OCI-LY1 (cell line): Measurements from ENCODE around the gene WNT9A.

Experiments
- H2AFZ ChIP-seq: fragments of 200-600 bp; sonication (generic), shearing (Covaris generic); 2 replicates; pipeline ENCODE4 v1.6.0; 2014; ENCODE audit warnings: antibody characterized with exemption, mild to moderate bottlenecking, low read length
- H3F3A ChIP-seq: fragments of 200-600 bp; sonication (generic), shearing (Covaris generic); 2 replicates; pipeline ENCODE4 v1.6.0; 2014; ENCODE audit warnings: mild to moderate bottlenecking, antibody characterized with exemption, low read length, moderate library complexity; ENCODE audit not compliant: insufficient read depth
- H3K27ac ChIP-seq: fragments of 200-600 bp; sonication (generic); 2 replicates; pipeline ENCODE4 v1.5.1; 2014; ENCODE audit warnings: low read length, mixed run types, mild to moderate bottlenecking, low read depth; ENCODE audit not compliant: poor library complexity, severe bottlenecking
- H3K27me3 ChIP-seq: fragments of 200-600 bp; sonication (generic); 2 replicates; pipeline ENCODE4 v1.6.0; 2014; ENCODE audit warnings: antibody characterized with exemption, mild to moderate bottlenecking, low read length, moderate library complexity; ENCODE audit not compliant: insufficient read depth
- H3K36me3 ChIP-seq: fragments of 200-600 bp; sonication (generic); 2 replicates; pipeline ENCODE4 v1.6.1; 2014; ENCODE audit warnings: mild to moderate bottlenecking, antibody characterized with exemption, low read length, moderate library complexity, mixed read lengths; ENCODE audit not compliant: insufficient read depth
- H3K4me1 ChIP-seq: fragments of 200-600 bp; sonication (generic); 2 replicates; pipeline ENCODE4 v1.5.1; 2014; ENCODE audit warnings: mild to moderate bottlenecking, low read length, moderate library complexity; ENCODE audit not compliant: insufficient read depth, severe bottlenecking
- H3K4me2 ChIP-seq: fragments of 200-600 bp; sonication (generic), shearing (Covaris generic); 2 replicates; pipeline ENCODE4 v1.6.1; 2014; ENCODE audit warnings: low read length
- H3K4me3 ChIP-seq: fragments of 200-600 bp; sonication (generic); 2 replicates; pipeline ENCODE4 v1.5.1; 2014; ENCODE audit warnings: low read length, low read depth, mild to moderate bottlenecking, mixed read lengths; ENCODE audit not compliant: poor library complexity, severe bottlenecking
- H3K79me2 ChIP-seq: fragments of 200-600 bp; shearing (Covaris generic); 2 replicates; pipeline ENCODE4 v1.6.1; 2016; ENCODE audit warnings: mixed run types, low read length, mixed read lengths; ENCODE audit not compliant: insufficient read depth
- H3K9ac ChIP-seq: fragments of 200-600 bp; sonication (generic), shearing (Covaris generic); 2 replicates; pipeline ENCODE4 v1.6.1; 2014; ENCODE audit warnings: mild to moderate bottlenecking, low read length, mixed read lengths
- H3K9me2 ChIP-seq: fragments of 200-600 bp; sonication (generic), shearing (Covaris generic); 2 replicates; pipeline ENCODE4 v1.6.1; 2014; ENCODE audit warnings: low read depth, mild to moderate bottlenecking, low read length, mixed read lengths
- H3K9me3 ChIP-seq: fragments of 200-600 bp; shearing (Covaris generic); 2 replicates; pipeline ENCODE4 v1.6.1; 2014; ENCODE audit warnings: low read length, mixed read lengths
- H4K20me1 ChIP-seq: fragments of 200-600 bp; sonication (generic), shearing (Covaris generic); 2 replicates; pipeline ENCODE4 v1.6.0; 2016; ENCODE audit warnings: mild to moderate bottlenecking, low read length; ENCODE audit not compliant: insufficient read depth
- CTCF ChIP-seq: fragments of 200-600 bp; sonication (generic), shearing (Covaris generic); IDR thresholded peaks from 2 replicates; pipeline ENCODE4 v1.5.1; 2017; ENCODE audit warnings: mild to moderate bottlenecking, antibody characterized with exemption, low read length, moderate library complexity, mixed read lengths
- EZH2 ChIP-seq: fragments of 200-600 bp; sonication (generic), shearing (Covaris generic); IDR thresholded peaks from 2 replicates; pipeline ENCODE4 v1.8.0; 2017; ENCODE audit warnings: borderline replicate concordance, mixed run types, mild to moderate bottlenecking, antibody characterized with exemption, low read length, moderate library complexity, mixed read lengths

Gene WNT9A

DNA sequence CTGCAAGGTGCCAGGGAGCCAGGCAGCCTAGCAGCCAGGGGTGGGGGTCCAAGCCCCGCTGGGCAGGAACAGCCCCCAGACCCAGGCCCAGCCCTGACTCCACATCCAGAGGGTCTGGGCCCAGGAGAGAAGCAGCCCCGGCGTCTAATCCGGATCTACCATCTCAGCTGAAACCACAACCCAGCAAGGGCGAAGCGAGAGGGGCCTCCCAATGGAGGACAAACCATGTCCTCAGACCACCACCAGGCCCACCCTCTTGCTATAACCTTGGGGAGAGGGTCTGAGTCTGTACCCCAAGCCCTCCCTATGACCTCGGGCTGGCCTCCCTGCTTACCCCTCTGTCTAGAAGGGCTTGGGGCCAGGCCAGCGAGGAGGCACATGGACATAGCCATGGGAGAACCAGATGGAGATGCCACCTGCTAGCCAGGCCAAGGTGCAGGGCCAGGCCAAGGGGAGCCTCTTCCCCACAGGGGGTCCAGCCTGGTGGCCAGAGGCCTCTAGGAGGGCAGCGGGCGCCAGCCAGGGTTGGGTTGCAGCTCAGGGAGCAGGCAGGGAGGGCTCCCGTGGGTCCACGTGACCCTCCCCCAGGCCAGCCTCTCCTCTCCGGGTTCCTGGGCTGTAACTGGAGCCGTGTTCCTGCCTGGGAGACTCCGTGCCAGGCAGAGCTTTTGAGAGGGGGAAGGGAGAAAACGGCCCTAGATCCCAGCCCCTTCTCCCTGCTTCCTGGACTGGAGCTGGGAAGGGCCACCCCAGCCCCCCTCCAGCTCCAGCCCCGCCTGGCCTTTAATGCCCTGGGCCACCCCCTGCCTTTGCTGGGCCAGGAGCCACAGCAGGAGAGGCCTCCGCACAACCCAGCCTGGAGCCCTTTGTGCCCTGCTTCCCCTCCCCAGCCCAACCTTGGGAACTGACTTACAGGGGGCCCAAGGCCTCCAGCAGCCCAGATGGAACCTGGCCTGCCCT, 2.5 kb downstream of the WNT9A start:
- no peaks in the 10 kb centered on the region for H3K79me2 ChIP-seq
- H3K27me3 ChIP-seq, result no peaks in the 10 kb centered on the region; the same call in 1 of the 2 replicates
- H2AFZ ChIP-seq, result no peak overlapping the region
- H4K20me1 ChIP-seq, result no peaks in the 10 kb centered on the region
- TF ChIP-seq CTCF (no peak), EZH2 (no peak)
- H3K9me2 ChIP-seq, result no peaks in the 10 kb centered on the region
- H3K4me3 ChIP-seq, result no peak overlapping the region
- H3F3A ChIP-seq, result no peaks in the 10 kb centered on the region
- H3K9me3 ChIP-seq, result no peaks in the 10 kb centered on the region
- no peak overlapping the region for H3K27ac ChIP-seq
- H3K4me2 ChIP-seq, result no peak overlapping the region
- H3K36me3 ChIP-seq, result no peaks in the 10 kb centered on the region
- H3K4me1 ChIP-seq, result no peaks in the 10 kb centered on the region
- no peak overlapping the region for H3K9ac ChIP-seq

DNA sequence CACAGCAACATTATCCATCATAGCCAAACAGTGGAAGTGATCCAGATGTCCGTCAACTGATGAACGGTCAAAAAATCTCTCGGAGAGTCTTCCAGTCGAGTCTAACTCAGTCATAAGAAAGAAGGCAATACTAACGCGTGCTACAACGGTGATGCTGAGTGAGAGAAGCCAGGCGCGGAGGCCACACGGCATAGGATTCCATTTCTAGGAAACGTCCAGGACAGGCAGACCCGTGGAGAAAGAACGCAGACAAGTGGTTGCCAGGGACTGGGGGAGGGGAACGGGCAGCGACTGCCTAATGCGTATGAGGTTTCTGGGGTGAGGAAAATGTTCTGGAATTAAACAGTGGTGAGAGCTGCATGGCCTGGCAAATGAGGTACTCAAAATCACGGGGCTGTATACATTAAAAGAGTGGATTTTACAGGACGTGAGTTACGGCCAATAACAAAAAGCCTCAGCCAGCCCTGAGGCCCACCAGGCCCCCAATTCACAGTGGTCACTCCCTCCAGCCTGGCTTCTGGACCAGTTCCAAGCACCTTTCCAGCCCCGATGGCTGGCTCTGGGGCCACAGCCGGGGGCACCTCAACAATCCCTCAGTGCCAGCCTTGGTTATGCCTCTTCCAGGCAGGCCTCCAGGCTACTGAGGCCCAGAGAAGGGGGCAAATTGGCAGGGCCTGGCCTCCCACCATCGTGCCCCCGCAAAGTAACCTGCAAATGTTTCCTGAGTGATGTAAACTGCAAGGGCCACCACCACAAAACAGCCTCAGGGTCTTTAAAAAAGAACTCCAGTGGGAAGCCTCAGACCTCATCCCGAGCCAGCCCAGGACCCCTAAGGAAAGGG, 3.4 kb downstream of the WNT9A start:
- TF ChIP-seq CTCF, result no peak
- TF ChIP-seq EZH2, result no peak
- no peak overlapping the region for H3K4me3 ChIP-seq
- H3K36me3 ChIP-seq, result no peaks in the 10 kb centered on the region
- H3K9me3 ChIP-seq, result no peaks in the 10 kb centered on the region
- no peaks in the 10 kb centered on the region for H3K9me2 ChIP-seq
- H3K27me3 ChIP-seq, result no peaks in the 10 kb centered on the region; the same call in 1 of the 2 replicates
- no peak overlapping the region for H3K9ac ChIP-seq
- no peak overlapping the region for H3K27ac ChIP-seq
- H4K20me1 ChIP-seq, result no peaks in the 10 kb centered on the region
- no peaks in the 10 kb centered on the region for H3K79me2 ChIP-seq
- no peak overlapping the region for H3K4me2 ChIP-seq
- no peak overlapping the region for H2AFZ ChIP-seq
- no peaks in the 10 kb centered on the region for H3F3A ChIP-seq
- H3K4me1 ChIP-seq, result no peaks in the 10 kb centered on the region

DNA sequence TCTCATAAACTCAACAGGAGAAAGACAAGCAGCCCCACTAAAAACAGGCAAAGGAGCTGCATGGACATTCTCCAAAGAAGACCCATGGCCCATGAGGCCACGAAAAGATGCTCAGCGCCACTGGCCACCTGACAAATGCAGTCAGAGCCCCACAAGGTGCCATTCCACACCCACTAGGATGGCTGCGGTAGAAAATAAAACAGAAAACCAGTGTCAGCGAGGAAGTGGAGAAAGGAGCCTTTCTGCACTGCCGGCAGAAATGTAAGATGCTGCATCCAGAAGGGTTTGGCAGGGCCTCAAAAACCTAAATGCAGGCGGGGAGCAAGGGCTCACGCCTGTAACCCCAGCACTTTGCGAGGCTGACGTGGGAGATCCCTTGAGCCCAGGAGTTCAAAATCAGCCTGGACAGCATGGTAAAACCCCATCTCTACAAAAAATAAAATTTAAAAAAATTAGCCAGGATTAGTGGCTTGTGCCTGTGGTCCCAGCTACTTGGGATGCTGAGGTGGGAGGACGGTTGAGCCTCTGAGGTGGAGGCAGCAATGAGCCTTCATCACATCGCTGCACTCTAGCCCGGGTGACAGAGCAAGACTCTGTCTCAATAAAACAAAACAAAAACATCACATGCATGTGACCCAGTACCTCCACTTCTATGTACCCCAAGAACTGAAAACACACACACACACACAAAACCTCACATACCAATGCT, 4.2 kb downstream of the WNT9A start:
- Histone ChIP-seq H2AFZ (no peak overlapping the region), H4K20me1 (no peaks in the 10 kb centered on the region), H3F3A (no peaks in the 10 kb centered on the region), H3K36me3 (no peaks in the 10 kb centered on the region), H3K9ac (no peak overlapping the region), H3K27ac (no peak overlapping the region), H3K79me2 (no peaks in the 10 kb centered on the region), H3K27me3 (no peaks in the 10 kb centered on the region; the same call in 1 of the 2 replicates), H3K4me2 (no peak overlapping the region), H3K4me3 (no peak overlapping the region), H3K9me3 (no peaks in the 10 kb centered on the region), H3K4me1 (no peaks in the 10 kb centered on the region), H3K9me2 (no peaks in the 10 kb centered on the region)
- TF ChIP-seq EZH2, result no peak
- no peak for TF ChIP-seq CTCF
